HepG2 (cell line): ENCODE data around the gene MIOS. TPM values are rescaled to one million over a fixed set of nuclear protein-coding genes. Genes with fewer than 3 reads are reported as not detected.

Experiments
- CC2D1A ChIP-seq: sonication (generic); formaldehyde crosslinking; IDR thresholded peaks from 2 replicates; pipeline ENCODE4 v1.8.1; 2023; ENCODE audit warnings: mild to moderate bottlenecking, missing genetic modification reagents
- CREB1 ChIP-seq, 2 experiments: fragments of 450-650 bp in 1 of 2; IDR thresholded peaks; 2 replicates each; pipeline ENCODE4 v1.6.1; 2016 to 2017; ENCODE audit warnings: control low read depth in 1 of 2, mild to moderate bottlenecking in 1 of 2, missing compliant biosample characterization in 1 of 2, missing genetic modification characterization in 1 of 2
- FOXA3 ChIP-seq: IDR thresholded peaks from 2 replicates; pipeline ENCODE4 v1.6.1; 2016; ENCODE audit warnings: missing genetic modification reagents, missing compliant biosample characterization
- FOXC1 ChIP-seq: sonication (generic); formaldehyde crosslinking; IDR thresholded peaks from 2 replicates; pipeline ENCODE4 v1.8.0; 2022; ENCODE audit warnings: mild to moderate bottlenecking, missing genetic modification reagents, borderline replicate concordance
- GPN1 ChIP-seq: sonication (generic); formaldehyde crosslinking; IDR thresholded peaks from 2 replicates; pipeline ENCODE4 v1.5.1; 2020; ENCODE audit warnings: missing genetic modification reagents, borderline replicate concordance
- HNF4G ChIP-seq, 2 experiments: sonication (generic) in 1 of 2; formaldehyde crosslinking in 1 of 2; IDR thresholded peaks; 2 replicates each; pipeline versions ENCODE4 v1.4.0 to v1.6.1; 2011 to 2020; ENCODE audit warnings: borderline replicate concordance in 2 of 2, low read depth in 2 of 2, mild to moderate bottlenecking in 2 of 2, low read length in 1 of 2, missing genetic modification reagents in 1 of 2, moderate library complexity in 1 of 2
- NONO ChIP-seq, 2 experiments: fragments of 450-650 bp in 1 of 2; sonication (generic) in 1 of 2; formaldehyde crosslinking in 1 of 2; IDR thresholded peaks in 1 of 2; conservative IDR thresholded peaks in 1 of 2; 2 replicates each; pipeline versions ENCODE4 v1.6.1 to v1.8.0; 2017 to 2022; ENCODE audit warnings: mild to moderate bottlenecking in 1 of 2, missing genetic modification reagents in 1 of 2, moderate library complexity in 1 of 2
- THAP11 ChIP-seq: IDR thresholded peaks from 2 replicates; pipeline ENCODE4 v1.6.1; 2016; ENCODE audit warnings: missing biosample characterization, missing genetic modification reagents
- ZBTB8A ChIP-seq: sonication (generic); formaldehyde crosslinking; IDR thresholded peaks from 2 replicates; pipeline ENCODE4 v1.4.0; 2020; ENCODE audit warnings: mild to moderate bottlenecking, low read depth, missing genetic modification reagents, borderline replicate concordance
- ZFX ChIP-seq: sonication (generic); formaldehyde crosslinking; IDR thresholded peaks from 2 replicates; pipeline ENCODE4 v1.4.0; 2020; ENCODE audit warnings: mild to moderate bottlenecking, low read depth, missing genetic modification reagents, moderate library complexity
- ZNF160 ChIP-seq: sonication (generic); formaldehyde crosslinking; IDR thresholded peaks from 2 replicates; pipeline ENCODE4 v1.8.0; 2022; ENCODE audit warnings: mild to moderate bottlenecking, inconsistent platforms, missing genetic modification reagents
- ZNF563 ChIP-seq: sonication (generic); formaldehyde crosslinking; IDR thresholded peaks from 2 replicates; pipeline ENCODE4 v1.8.0; 2022; ENCODE audit warnings: mild to moderate bottlenecking, moderate library complexity, missing genetic modification reagents
- ZNF607 ChIP-seq: sonication (generic); formaldehyde crosslinking; IDR thresholded peaks from 2 replicates; pipeline ENCODE4 v1.5.1; 2020; ENCODE audit warnings: missing genetic modification reagents, mild to moderate bottlenecking, borderline replicate concordance
- polyA plus RNA-seq, 8 experiments: library from polyadenylated mRNA; depleted of rRNA in 3 of 8; stranded (reverse) in 7 of 8; unstranded in 1 of 8; fragments of >200 nt; fragmentation: Illumina TruSeq in 4 of 8; extraction: Trizol in 4 of 8; gene quantifications; 2 replicates each; pipeline versions ENCODE4 v1.2.1 to v1.2.3, GENCODE V29; 2011 to 2016; ENCODE audit warnings: low read depth in 4 of 8, missing spikeins in 1 of 8, mixed read lengths in 1 of 8; ENCODE audit not compliant: insufficient read depth in 1 of 8
- total RNA-seq, 5 experiments: library from RNA; depleted of rRNA; stranded (reverse); fragments of >200 nt; fragmentation: Illumina TruSeq; extraction: Trizol; gene quantifications; 2 replicates each; pipeline ENCODE4 v1.2.3, GENCODE V29; 2016; ENCODE audit warnings: low read depth in 1 of 5
- TF ChIP-seq, protein P1 (sequence below): sonication (generic); formaldehyde crosslinking; conservative IDR thresholded peaks from 2 replicates; pipeline ENCODE4 v1.4.0; 2020; ENCODE audit warnings: missing genetic modification reagents
- TF ChIP-seq, protein P2 (sequence below), 2 experiments: fragments of 450-650 bp in 1 of 2; sonication (generic) in 1 of 2; formaldehyde crosslinking in 1 of 2; IDR thresholded peaks; 2 replicates each; pipeline versions ENCODE4 v1.6.1 to v1.8.0; 2016 to 2022; ENCODE audit warnings: antibody characterized with exemption in 1 of 2, mild to moderate bottlenecking in 1 of 2, missing genetic modification reagents in 1 of 2

MIOS gene
- total and polyA plus RNA-seq, 2 of the 13 experiments (the other 11 are each of a cell fraction or from before 2014, with no cell fraction given) = 15.2 to 33.5 TPM

DNA sequence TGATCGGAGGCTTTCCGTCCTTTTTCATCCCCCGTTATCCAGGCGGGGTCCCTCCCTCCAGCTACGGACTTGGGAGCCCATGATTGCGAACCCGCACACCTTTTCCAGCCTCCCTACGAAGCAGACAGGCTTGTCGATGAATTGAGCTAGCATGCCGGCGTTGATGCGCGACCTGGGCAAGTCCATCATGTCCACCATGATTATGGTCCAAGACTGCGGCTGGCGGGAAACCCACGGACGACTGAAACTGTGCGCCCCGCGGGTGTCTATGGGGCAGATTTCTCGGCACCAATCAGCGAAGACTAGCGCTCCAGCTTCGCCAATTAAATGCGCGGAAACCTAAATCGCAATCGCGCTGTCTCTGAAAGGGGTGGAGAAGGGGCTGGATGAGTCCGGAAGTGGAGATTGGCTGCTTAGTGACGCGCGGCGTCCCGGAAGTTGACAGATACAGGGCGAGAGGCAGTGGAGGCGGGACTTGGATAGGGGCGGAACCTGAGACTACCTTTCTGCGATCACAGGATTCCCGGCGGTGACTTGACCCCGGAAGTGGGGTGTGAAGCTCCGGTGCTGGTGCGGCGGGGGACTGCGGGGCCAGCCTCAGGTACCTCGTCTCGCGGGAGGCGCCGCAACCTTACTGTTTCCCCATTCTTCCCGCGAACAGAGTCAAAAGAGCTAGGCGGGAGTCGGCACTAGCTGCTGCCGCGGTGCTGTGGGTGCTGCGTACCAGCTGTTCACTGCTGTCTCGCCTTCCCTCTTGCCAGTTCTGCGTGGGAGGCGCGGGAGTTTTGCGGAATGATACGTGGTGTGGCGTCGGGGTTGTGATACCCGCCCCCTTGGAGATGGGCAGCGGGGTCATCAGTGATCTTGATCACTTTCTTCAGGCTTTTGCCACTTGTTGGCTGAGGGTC lies 73.8 kb downstream of the MIOS start, which contains the start of gene UMAD1 (continued):
- TF ChIP-seq ZNF160 (CRISPR knock-in tag) (no peak), GPN1 (CRISPR knock-in tag) (no peak), FOXA3 (CRISPR knock-in tag) (peak; percentile 76), CREB1 (IDR thresholded peaks at IDR 0.05) (peak; percentile 89), CREB1 (CRISPR knock-in tag; IDR thresholded peaks at IDR 0.05) (peak; percentile 94), ZNF607 (CRISPR knock-in tag) (peak; percentile 56; the same call in 1 of the 2 replicates), THAP11 (CRISPR knock-in tag) (peak; percentile 90), FOXC1 (no peak), ZNF563 (CRISPR knock-in tag) (0 out of 2 replicates have a peak, but pooled peaks have one; percentile 46), NONO (IDR thresholded peaks at IDR 0.05) (no peak), NONO (CRISPR knock-in tag; conservative IDR thresholded peaks at IDR 0.05) (peak; percentile 63), ZBTB8A (CRISPR knock-in tag) (no peak), HNF4G (IDR thresholded peaks at IDR 0.05; ENCODE audit: borderline replicate concordance, low read depth, low read length) (no peak; the same call in 1 of the 2 replicates), HNF4G (CRISPR knock-in tag; IDR thresholded peaks at IDR 0.05; ENCODE audit: borderline replicate concordance, low read depth) (no peak), CC2D1A (CRISPR knock-in tag) (no peak), ZFX (CRISPR knock-in tag) (peak; percentile 43; the same call in 1 of the 2 replicates)
- TF ChIP-seq, protein P1, sequence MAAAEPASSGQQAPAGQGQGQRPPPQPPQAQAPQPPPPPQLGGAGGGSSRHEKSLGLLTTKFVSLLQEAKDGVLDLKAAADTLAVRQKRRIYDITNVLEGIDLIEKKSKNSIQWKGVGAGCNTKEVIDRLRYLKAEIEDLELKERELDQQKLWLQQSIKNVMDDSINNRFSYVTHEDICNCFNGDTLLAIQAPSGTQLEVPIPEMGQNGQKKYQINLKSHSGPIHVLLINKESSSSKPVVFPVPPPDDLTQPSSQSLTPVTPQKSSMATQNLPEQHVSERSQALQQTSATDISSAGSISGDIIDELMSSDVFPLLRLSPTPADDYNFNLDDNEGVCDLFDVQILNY (CRISPR knock-in tag) = peak; percentile 94
- TF ChIP-seq, protein P2, sequence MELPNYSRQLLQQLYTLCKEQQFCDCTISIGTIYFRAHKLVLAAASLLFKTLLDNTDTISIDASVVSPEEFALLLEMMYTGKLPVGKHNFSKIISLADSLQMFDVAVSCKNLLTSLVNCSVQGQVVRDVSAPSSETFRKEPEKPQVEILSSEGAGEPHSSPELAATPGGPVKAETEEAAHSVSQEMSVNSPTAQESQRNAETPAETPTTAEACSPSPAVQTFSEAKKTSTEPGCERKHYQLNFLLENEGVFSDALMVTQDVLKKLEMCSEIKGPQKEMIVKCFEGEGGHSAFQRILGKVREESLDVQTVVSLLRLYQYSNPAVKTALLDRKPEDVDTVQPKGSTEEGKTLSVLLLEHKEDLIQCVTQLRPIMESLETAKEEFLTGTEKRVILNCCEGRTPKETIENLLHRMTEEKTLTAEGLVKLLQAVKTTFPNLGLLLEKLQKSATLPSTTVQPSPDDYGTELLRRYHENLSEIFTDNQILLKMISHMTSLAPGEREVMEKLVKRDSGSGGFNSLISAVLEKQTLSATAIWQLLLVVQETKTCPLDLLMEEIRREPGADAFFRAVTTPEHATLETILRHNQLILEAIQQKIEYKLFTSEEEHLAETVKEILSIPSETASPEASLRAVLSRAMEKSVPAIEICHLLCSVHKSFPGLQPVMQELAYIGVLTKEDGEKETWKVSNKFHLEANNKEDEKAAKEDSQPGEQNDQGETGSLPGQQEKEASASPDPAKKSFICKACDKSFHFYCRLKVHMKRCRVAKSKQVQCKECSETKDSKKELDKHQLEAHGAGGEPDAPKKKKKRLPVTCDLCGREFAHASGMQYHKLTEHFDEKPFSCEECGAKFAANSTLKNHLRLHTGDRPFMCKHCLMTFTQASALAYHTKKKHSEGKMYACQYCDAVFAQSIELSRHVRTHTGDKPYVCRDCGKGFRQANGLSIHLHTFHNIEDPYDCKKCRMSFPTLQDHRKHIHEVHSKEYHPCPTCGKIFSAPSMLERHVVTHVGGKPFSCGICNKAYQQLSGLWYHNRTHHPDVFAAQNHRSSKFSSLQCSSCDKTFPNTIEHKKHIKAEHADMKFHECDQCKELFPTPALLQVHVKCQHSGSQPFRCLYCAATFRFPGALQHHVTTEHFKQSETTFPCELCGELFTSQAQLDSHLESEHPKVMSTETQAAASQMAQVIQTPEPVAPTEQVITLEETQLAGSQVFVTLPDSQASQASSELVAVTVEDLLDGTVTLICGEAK (IDR thresholded peaks at IDR 0.05) = peak; percentile 71
- TF ChIP-seq, protein P2 (CRISPR knock-in tag; IDR thresholded peaks at IDR 0.05) = no peak; the same call in none of the 2 replicates
